ENCODE measurements around the gene BBX. TPM values are rescaled to one million over a fixed set of nuclear protein-coding genes. Genes with fewer than 3 reads are reported as not detected.

The BBX gene
- 64.3 and 79.1 TPM in 2 replicates for total RNA-seq

DNA sequence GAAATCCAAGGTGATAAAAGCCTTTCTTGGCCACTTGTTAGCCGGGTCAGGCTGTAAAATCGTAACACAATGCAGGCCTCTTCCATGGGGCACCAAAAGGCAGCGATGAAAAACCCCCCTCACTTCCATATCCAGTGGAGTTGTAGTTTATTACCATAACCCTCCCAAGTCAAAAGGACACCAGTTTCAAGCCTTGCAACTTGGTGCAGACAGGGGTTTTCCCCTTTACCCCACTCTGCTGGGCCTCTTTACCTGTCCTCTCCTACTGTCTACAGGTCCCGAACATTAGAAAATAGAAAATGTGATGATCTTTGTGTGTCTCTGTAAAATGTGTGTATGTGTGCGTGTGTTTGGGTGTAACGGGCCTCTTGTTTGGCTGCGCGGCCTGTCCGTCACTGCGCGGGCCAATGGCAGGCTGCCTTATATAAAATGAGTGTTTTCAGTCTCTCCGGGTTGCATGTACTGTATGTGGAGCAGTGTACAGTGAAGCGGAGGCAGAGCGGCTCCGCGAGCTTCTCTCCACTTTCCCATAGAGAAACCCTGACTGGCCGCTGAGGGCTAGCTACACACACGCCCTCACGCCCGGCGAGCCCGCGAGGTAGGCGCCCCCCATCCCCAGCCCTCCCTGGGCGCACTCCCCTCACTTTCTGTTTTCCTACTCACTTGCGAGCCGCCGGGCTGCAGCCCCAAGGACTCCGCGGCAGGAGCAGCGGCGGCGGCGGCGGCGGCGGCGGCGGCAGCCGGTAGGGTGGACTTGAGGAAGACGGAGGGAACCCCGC lies at the start of gene BBX:
Gene BBX (plus strand): TSS at position 453 of the 779 bp plus-strand sequence. CDS start 187,499 bp downstream, outside the sequence.

Other genes with a start within 250 kb of the BBX start
- gene CCDC54, start 145.5 kb upstream of the BBX start, total RNA-seq, result not detected in 2 replicates

Data from articular chondrocyte of knee joint (primary cell).